ENCODE data around the gene ZBTB16.

- TF ChIP-seq EZH2 (IDR thresholded peaks at IDR 0.05) (no peak), CTCF (IDR thresholded peaks at IDR 0.05) (no peak), EZH2phosphoT487 (IDR thresholded peaks at IDR 0.05) (no peak)
Observed at GRCh38 chr11:114218508-114218907, 159.0 kb downstream of the ZBTB16 start.

Data from neural progenitor cell (in vitro differentiated cells).